Smooth muscle cell (in vitro differentiated cells): Measurements from ENCODE around the gene IFITM10. TPM values are rescaled to one million over a fixed set of nuclear protein-coding genes. Genes with fewer than 3 reads are reported as not detected.

Experiments
- DNase-seq: peaks from one replicate; lab custom pipeline; 2025; ENCODE audit not compliant: unreplicated experiment; lab: John Stamatoyannopoulos, UW
- H2AFZ ChIP-seq: fragments of 200-600 bp; sonication (generic); 2 replicates; pipeline ENCODE4 v1.6.0; 2016; ENCODE audit warnings: antibody characterized with exemption, low read depth, mild to moderate bottlenecking
- H3F3A ChIP-seq: fragments of 200-600 bp; sonication (generic); 2 replicates; pipeline ENCODE4 v1.6.0; 2017; ENCODE audit warnings: antibody characterized with exemption, low read depth
- H3K27ac ChIP-seq: fragments of 200-600 bp; sonication (generic); 2 replicates; pipeline ENCODE4 v1.5.1; 2016; ENCODE audit warnings: low read depth, mild to moderate bottlenecking
- H3K27me3 ChIP-seq: fragments of 200-600 bp; sonication (generic); 2 replicates; pipeline ENCODE4 v1.6.1; 2016; ENCODE audit warnings: low read depth, mild to moderate bottlenecking
- H3K36me3 ChIP-seq: fragments of 200-600 bp; sonication (generic); 2 replicates; pipeline ENCODE4 v1.5.1; 2016; ENCODE audit warnings: low read depth
- H3K4me1 ChIP-seq: fragments of 200-600 bp; sonication (generic); 2 replicates; pipeline ENCODE4 v1.5.1; 2016; ENCODE audit warnings: low read depth
- H3K4me2 ChIP-seq: fragments of 200-600 bp; sonication (generic); 2 replicates; pipeline ENCODE4 v1.6.0; 2016; ENCODE audit warnings: mild to moderate bottlenecking
- H3K4me3 ChIP-seq: fragments of 200-600 bp; sonication (generic); 2 replicates; pipeline ENCODE4 v1.5.1; 2016; ENCODE audit warnings: mild to moderate bottlenecking
- H3K79me2 ChIP-seq: fragments of 200-600 bp; sonication (generic); 2 replicates; pipeline ENCODE4 v1.6.0; 2016; ENCODE audit warnings: low read depth, mild to moderate bottlenecking
- H3K9ac ChIP-seq: fragments of 200-600 bp; sonication (generic); 2 replicates; pipeline ENCODE4 v1.6.0; 2016; ENCODE audit warnings: low read depth
- H3K9me3 ChIP-seq: fragments of 200-600 bp; sonication (generic); replicated peaks from 2 replicates; pipeline ENCODE4 v1.5.1; 2016; ENCODE audit warnings: low read depth
- H4K20me1 ChIP-seq: fragments of 200-600 bp; sonication (generic); 2 replicates; pipeline ENCODE4 v1.6.0; 2016; ENCODE audit warnings: low read depth
- WGBS: methylation state at CpG from one replicate; pipeline ENCODE4 v1.1.7; 2016; ENCODE audit warnings: low lambda C conversion rate; 5-methylcytosine and 5-hydroxymethylcytosine counted together
- polyA plus RNA-seq: library from polyadenylated mRNA; unstranded; fragments of >200 nt; fragmentation: Nextera tagmentation; extraction: Ambion mirVana; gene quantifications from 2 replicates; pipeline ENCODE4 v1.2.1, GENCODE V29; 2016
- total RNA-seq: library from RNA; depleted of rRNA; stranded (reverse); fragments of >200 nt; gene quantifications from 2 replicates; pipeline ENCODE4 v1.2.3, GENCODE V29; 2014
- TF ChIP-seq, protein P1 (sequence below): fragments of 200-600 bp; sonication (generic); IDR thresholded peaks from 2 replicates; pipeline ENCODE4 v1.5.1; 2017; ENCODE audit warnings: borderline replicate concordance, mild to moderate bottlenecking, antibody characterized with exemption; ENCODE audit not compliant: insufficient read depth, poor library complexity, severe bottlenecking

The IFITM10 gene
- total and polyA plus RNA-seq, 2 experiments from 2014 or later = 0.49 to 2.2 TPM

- TF ChIP-seq, protein P1, sequence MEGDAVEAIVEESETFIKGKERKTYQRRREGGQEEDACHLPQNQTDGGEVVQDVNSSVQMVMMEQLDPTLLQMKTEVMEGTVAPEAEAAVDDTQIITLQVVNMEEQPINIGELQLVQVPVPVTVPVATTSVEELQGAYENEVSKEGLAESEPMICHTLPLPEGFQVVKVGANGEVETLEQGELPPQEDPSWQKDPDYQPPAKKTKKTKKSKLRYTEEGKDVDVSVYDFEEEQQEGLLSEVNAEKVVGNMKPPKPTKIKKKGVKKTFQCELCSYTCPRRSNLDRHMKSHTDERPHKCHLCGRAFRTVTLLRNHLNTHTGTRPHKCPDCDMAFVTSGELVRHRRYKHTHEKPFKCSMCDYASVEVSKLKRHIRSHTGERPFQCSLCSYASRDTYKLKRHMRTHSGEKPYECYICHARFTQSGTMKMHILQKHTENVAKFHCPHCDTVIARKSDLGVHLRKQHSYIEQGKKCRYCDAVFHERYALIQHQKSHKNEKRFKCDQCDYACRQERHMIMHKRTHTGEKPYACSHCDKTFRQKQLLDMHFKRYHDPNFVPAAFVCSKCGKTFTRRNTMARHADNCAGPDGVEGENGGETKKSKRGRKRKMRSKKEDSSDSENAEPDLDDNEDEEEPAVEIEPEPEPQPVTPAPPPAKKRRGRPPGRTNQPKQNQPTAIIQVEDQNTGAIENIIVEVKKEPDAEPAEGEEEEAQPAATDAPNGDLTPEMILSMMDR = no peak
- Histone ChIP-seq H3K36me3 (no peaks in the 10 kb centered on the region), H3K79me2 (no peaks in the 10 kb centered on the region), H3K9ac (no peak overlapping the region), H3K4me2 (no peak overlapping the region), H3K9me3 (no peaks in the 10 kb centered on the region), H3K4me1 (no peaks in the 10 kb centered on the region), H3K27me3 (no peaks in the 10 kb centered on the region), H3F3A (no peaks in the 10 kb centered on the region), H3K4me3 (no peak overlapping the region), H4K20me1 (no peaks in the 10 kb centered on the region), H3K27ac (no peak overlapping the region), H2AFZ (no peak overlapping the region)
- 82% methylated on average over 28 of the region's 28 CpGs for WGBS
- DNase-seq = no peak
Measured at GRCh38 chr11:1733716-1734640, 16.4 kb downstream of the IFITM10 start.

- Histone ChIP-seq H3K4me3 (no peak overlapping the region), H3K4me2 (no peak overlapping the region), H3F3A (no peaks in the 10 kb centered on the region), H3K36me3 (no peaks in the 10 kb centered on the region), H4K20me1 (no peaks in the 10 kb centered on the region), H3K9me3 (no peaks in the 10 kb centered on the region), H2AFZ (no peak overlapping the region), H3K27me3 (no peaks in the 10 kb centered on the region), H3K9ac (no peak overlapping the region), H3K27ac (no peak overlapping the region), H3K79me2 (no peaks in the 10 kb centered on the region), H3K4me1 (no peaks in the 10 kb centered on the region)
- WGBS = 84% methylated on average over 10 of the region's 14 CpGs
- no peak for DNase-seq
- TF ChIP-seq, protein P1 = no peak
Measured at GRCh38 chr11:1733009-1733715, 17.2 kb downstream of the IFITM10 start.

DNA sequence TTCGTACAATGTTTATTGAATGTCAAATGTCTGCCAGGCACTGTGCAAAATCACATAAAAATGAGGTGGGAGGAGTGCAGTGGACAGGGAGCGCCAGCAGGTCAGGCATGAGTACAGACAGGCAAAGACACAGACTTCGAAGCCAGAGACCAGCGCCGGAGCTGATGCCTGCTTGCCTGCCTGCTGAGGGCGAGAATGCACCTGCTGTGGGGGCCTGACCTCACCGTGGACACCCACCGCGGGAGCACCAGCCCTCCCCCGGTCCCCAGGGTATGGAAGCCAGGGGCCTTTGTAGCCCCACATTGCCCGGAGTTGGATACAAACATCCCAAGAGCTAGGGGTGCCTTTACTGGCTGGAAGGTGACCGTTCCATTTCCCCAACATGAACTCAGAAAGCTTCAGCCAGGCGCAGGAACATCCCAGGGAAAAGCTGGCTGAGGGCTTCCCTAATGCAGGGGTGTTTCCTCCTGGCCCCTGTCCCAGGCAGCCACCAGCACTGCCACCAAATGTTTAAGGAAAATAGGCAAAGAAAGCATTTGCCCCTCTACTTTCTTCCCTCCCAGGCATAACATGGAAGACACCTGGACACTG, 17.9 kb downstream of the IFITM10 start:
- Histone ChIP-seq H3K9me3 (no peaks in the 10 kb centered on the region), H3K4me2 (no peak overlapping the region), H3K27me3 (no peaks in the 10 kb centered on the region), H3K4me3 (no peak overlapping the region), H3K27ac (no peak overlapping the region), H3K9ac (no peak overlapping the region), H3K79me2 (no peaks in the 10 kb centered on the region), H2AFZ (no peak overlapping the region), H3K4me1 (no peaks in the 10 kb centered on the region), H3F3A (no peaks in the 10 kb centered on the region), H3K36me3 (no peaks in the 10 kb centered on the region), H4K20me1 (no peaks in the 10 kb centered on the region)
- TF ChIP-seq, protein P1 = no peak
- WGBS = 79% methylated on average over 13 of the region's 13 CpGs
- no peak for DNase-seq
